Lower lobe of right lung (tissue), 2 donors: Measurements from ENCODE around the gene ZNF780A. TPM values are rescaled to one million over a fixed set of nuclear protein-coding genes. Genes with fewer than 3 reads are reported as not detected.
A peak's percentile ranks its signal among the peaks of the same experiment; 100 is the strongest.
"Not testable (repeated sequence)": the region's sequence is repeated elsewhere in the genome, so short reads cannot be mapped to it uniquely, and the experiment has no call there.

ENCODE experiments used
- ATAC-seq, 2 donors: fragments of 200-7000 bp; cut with Tn5 transposase; one replicate each; pipeline ENCODE4 v1.9.1; 2020 to 2022; ENCODE audit warnings: mild to moderate bottlenecking in 2 of 2, moderate library complexity in 2 of 2
- DNase-seq: peaks from one replicate; pipeline ENCODE4 v3.0.0-alpha.2; 2020
- H3K27ac ChIP-seq: fragments of 200-600 bp; one replicate; pipeline ENCODE4 v1.8.0; 2022
- H3K27me3 ChIP-seq: fragments of 200-600 bp; one replicate; pipeline ENCODE4 v1.8.0; 2022; ENCODE audit warnings: low read depth
- H3K36me3 ChIP-seq: fragments of 200-600 bp; one replicate; pipeline ENCODE4 v1.8.0; 2022; ENCODE audit warnings: mild to moderate bottlenecking
- H3K4me1 ChIP-seq: fragments of 200-600 bp; one replicate; pipeline ENCODE4 v1.8.0; 2022
- H3K4me3 ChIP-seq: fragments of 200-600 bp; one replicate; pipeline ENCODE4 v1.8.0; 2022; ENCODE audit warnings: mild to moderate bottlenecking
- H3K9me3 ChIP-seq: fragments of 200-600 bp; one replicate; pipeline ENCODE4 v1.8.0; 2022
- CTCF ChIP-seq: fragments of 200-600 bp; IDR thresholded peaks from one replicate; pipeline ENCODE4 v1.8.0; 2022; ENCODE audit warnings: antibody characterized with exemption, mild to moderate bottlenecking
- intact Hi-C: fragments of 100-400 bp; cut with DNase I; formaldehyde crosslinking; loops from one replicate; pipeline ENCODE4 v1.11.0; 2022
- total RNA-seq: library from RNA; stranded (reverse); fragmentation: NEBNext Ultra II Directional; extraction: Animal tissue kit (Norgen Biotek cat#: 25700); gene quantifications from one replicate; pipeline ENCODE4 v1.2.1, GENCODE V29; 2021
- donor health status: DM: no; HTN: yes; CAD: no; lungs with severe emphysema.

Gene ZNF780A
- total RNA-seq, 1 donor from 2014 or later, result 23.5 TPM

GRCh38 chr19:40055832-40056504, 34.8 kb downstream of the ZNF780A start, which contains the start of gene ZNF780B:
ZNF780B (minus strand) TSS chr19:40056231; CDS start chr19:40050332, 5,899 bp downstream.
- peak; percentile 93 to 98 for ATAC-seq
- H3K27ac ChIP-seq, result peak within 1 kb of the TSS; percentile 77
- intact Hi-C loops, result no loop called here

DNA sequence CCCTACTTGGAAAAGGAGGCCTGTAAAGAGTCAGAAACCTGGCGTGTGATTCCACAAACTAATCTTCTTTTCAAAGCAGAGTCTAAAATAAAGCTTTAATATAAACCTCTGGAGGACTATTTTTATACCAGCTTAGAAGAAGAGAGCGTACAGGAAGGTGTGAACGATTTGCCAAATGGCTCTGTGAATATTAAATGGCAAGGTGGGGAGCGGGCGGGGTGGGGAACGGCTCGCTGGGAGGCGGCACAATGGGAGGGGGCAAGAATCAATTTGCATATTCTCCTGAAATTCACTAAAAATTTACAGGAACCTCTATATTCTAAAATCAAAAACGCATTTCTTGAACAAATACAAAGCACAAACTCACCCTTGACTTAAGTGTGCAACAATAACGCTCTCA, 35.7 kb downstream of the ZNF780A start:
- peaks cover 17% of the 10 kb centered on the region for H3K4me1 ChIP-seq
- H3K36me3 ChIP-seq, result no peaks in the 10 kb centered on the region
- no peak for ATAC-seq
- H3K27ac ChIP-seq, result no peak overlapping the region
- DNase-seq, result no peak
- H3K9me3 ChIP-seq, result peaks cover 25% of the 10 kb centered on the region
- peak overlapping the region; percentile 82 for H3K4me3 ChIP-seq
- intact Hi-C loops, result no loop called here
- TF ChIP-seq CTCF, result no peak
- H3K27me3 ChIP-seq, result no peaks in the 10 kb centered on the region

More at GRCh38 chr19:40055832-40056504, 34.8 kb downstream of the ZNF780A start, which contains the start of gene ZNF780B:
- Histone ChIP-seq H3K27me3 (no peaks in the 10 kb centered on the region), H3K4me1 (peaks cover 17% of the 10 kb centered on the region), H3K4me3 (peak within 1 kb of the TSS; percentile 82), H3K36me3 (no peaks in the 10 kb centered on the region), H3K9me3 (peaks cover 34% of the 10 kb centered on the region)
- TF ChIP-seq CTCF, result no peak
- DNase-seq, result peak; percentile 77

DNA sequence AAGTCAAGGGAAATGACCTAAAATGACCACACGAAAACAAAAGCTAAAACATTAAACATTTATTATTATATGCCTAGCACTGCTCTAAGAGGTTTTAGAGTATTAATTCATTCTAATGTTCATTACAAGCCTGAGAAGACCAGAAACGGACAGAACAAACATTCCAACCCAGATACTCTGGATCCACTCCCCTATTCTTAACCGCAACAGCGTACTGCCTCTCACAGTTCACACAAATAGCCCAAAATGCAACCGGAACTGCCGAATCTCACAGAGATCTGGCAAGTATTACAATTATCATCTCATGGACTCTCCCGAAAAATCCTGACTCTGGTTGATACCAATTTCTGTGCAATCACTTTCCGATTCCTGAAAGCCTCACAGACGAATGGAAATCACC, 36.1 kb downstream of the ZNF780A start:
- ATAC-seq (no peak), DNase-seq (no peak)
- no peak for TF ChIP-seq CTCF
- Histone ChIP-seq H3K4me1 (peaks cover 17% of the 10 kb centered on the region), H3K36me3 (no peaks in the 10 kb centered on the region), H3K4me3 (no peak overlapping the region), H3K27ac (no peak overlapping the region), H3K9me3 (peaks cover 21% of the 10 kb centered on the region), H3K27me3 (no peaks in the 10 kb centered on the region)
- intact Hi-C loops, result no loop called here

DNA sequence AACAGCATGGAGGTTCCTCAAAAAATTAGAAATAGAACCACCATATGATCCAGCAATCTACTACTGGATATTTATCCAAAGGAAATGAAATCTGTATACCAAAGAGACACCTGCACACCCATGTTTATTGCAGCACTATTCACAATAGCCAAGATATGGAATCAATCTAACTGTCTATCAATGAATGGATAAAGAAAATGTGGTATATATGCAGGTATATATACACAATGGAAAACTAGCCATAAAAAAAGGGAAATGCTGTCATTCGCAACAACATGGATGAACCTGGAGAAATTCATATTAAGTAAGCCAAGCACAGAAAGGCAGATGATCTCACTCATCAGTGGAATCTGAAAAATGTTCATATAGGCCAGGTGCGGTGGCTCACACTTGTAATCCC, 37.3 kb downstream of the ZNF780A start:
- H3K9me3 ChIP-seq, result peaks cover 12% of the 10 kb centered on the region
- H3K27me3 ChIP-seq, result no peaks in the 10 kb centered on the region
- H3K36me3 ChIP-seq, result peaks cover 8% of the 10 kb centered on the region
- intact Hi-C loops, result no loop called here
- H3K4me3 ChIP-seq, result no peak overlapping the region
- no peak for TF ChIP-seq CTCF
- DNase-seq, result no peak
- peaks cover 17% of the 10 kb centered on the region for H3K4me1 ChIP-seq
- H3K27ac ChIP-seq, result no peak overlapping the region
- ATAC-seq, result no peak

DNA sequence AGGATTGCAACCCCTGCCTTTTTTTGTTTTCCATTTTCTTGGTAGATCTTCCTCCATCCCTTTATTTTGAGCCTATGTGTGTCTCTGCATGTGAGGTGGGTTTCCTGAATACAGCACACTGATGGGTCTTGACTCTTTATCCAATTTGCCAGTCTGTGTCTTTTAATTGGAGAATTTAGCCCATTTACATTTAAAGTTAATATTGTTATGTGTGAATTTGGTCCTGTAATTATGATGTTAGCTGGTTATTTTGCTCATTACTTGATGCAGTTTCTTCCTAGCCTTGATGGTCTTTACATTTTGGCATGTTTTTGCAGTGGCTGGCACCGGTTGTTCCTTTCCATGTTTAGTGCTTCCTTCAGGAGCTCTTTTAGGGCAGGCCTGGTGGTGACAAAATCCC, 49.0 kb downstream of the ZNF780A start:
- not testable (repeated sequence) for ATAC-seq, H3K4me1 ChIP-seq
- H3K9me3 ChIP-seq, result peaks cover 37% of the 10 kb centered on the region

GRCh38 chr19:40038047-40038446, 52.7 kb downstream of the ZNF780A start:
- ATAC-seq, intact Hi-C loops, H3K27ac ChIP-seq, H3K36me3 ChIP-seq, H3K27me3 ChIP-seq, H3K4me1 ChIP-seq, DNase-seq, H3K4me3 ChIP-seq: not testable (repeated sequence)
- H3K9me3 ChIP-seq, result peaks cover 53% of the 10 kb centered on the region

More for the DNA sequence above, 49.0 kb downstream of the ZNF780A start:
- H3K27ac ChIP-seq, DNase-seq, H3K27me3 ChIP-seq, H3K4me3 ChIP-seq, intact Hi-C loops: not testable (repeated sequence)
- H3K36me3 ChIP-seq, result peaks cover 35% of the 10 kb centered on the region
